ENCODE measurements around the gene ITGA8. TPM values are rescaled to one million over a fixed set of nuclear protein-coding genes. Genes with fewer than 3 reads are reported as not detected.

ITGA8 gene
- total RNA-seq, 1 donor from 2014 or later, result 23.4 TPM

DNA sequence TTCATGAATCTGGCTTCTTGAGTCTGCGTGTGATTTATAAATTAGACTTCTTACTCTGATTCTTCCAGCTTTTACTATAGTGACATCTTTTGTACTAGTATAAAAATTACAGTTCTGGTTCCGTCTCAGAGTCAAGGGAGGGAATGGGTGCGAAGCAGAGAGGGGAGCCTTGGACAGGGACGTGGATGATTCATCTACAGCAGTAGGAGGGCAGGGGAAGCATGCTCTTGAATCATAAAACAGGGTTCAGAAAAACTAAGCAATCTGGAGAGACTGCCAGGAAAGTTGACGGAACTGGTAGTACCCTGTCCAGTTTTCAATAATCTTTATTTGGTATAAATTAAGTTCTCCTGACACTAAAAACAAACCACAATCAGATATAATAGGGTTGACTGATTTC lies 58.1 kb downstream of the ITGA8 start:
- intact Hi-C loops (cut with DNase I), result no loop called here
- no peaks in the 10 kb centered on the region for H3K36me3 ChIP-seq
- no peaks in the 10 kb centered on the region for H3K4me1 ChIP-seq
- no peaks in the 10 kb centered on the region for H3K9me3 ChIP-seq
- TF ChIP-seq, protein P1, sequence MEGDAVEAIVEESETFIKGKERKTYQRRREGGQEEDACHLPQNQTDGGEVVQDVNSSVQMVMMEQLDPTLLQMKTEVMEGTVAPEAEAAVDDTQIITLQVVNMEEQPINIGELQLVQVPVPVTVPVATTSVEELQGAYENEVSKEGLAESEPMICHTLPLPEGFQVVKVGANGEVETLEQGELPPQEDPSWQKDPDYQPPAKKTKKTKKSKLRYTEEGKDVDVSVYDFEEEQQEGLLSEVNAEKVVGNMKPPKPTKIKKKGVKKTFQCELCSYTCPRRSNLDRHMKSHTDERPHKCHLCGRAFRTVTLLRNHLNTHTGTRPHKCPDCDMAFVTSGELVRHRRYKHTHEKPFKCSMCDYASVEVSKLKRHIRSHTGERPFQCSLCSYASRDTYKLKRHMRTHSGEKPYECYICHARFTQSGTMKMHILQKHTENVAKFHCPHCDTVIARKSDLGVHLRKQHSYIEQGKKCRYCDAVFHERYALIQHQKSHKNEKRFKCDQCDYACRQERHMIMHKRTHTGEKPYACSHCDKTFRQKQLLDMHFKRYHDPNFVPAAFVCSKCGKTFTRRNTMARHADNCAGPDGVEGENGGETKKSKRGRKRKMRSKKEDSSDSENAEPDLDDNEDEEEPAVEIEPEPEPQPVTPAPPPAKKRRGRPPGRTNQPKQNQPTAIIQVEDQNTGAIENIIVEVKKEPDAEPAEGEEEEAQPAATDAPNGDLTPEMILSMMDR (IDR thresholded peaks at IDR 0.05), result no peak
- H3K4me3 ChIP-seq, result no peak overlapping the region
- no peak overlapping the region for H3K27ac ChIP-seq
- ATAC-seq (no peak), DNase-seq (no peak)
- no peaks in the 10 kb centered on the region for H3K27me3 ChIP-seq (ENCODE audit: low read depth)

DNA sequence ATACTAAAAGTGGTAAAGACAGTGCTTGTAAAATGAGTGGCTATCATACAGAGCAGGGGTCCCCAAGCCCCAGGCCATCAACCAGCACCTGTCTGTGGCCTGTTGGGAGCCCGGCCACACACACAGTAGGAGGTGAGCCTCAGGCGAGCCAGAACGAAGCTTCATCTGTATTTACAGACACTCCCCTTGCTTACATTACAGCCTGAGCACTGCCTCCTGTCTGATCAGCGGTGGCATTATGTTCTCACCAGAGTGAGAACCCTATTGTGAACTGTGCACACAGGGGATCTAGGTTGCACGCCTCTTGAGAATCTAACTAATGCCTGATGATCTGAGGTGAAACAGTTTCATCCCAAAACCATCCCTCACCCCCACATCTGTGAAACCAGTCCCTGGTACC lies 58.7 kb downstream of the ITGA8 start:
- Histone ChIP-seq H3K27me3 (ENCODE audit: low read depth) (no peaks in the 10 kb centered on the region), H3K4me1 (no peaks in the 10 kb centered on the region), H3K27ac (no peak overlapping the region), H3K36me3 (no peaks in the 10 kb centered on the region), H3K9me3 (no peaks in the 10 kb centered on the region), H3K4me3 (no peak overlapping the region)
- DNase-seq (no peak), ATAC-seq (no peak)
- TF ChIP-seq, protein P1 (IDR thresholded peaks at IDR 0.05), result no peak
- intact Hi-C loops (cut with DNase I), result no loop called here

DNA sequence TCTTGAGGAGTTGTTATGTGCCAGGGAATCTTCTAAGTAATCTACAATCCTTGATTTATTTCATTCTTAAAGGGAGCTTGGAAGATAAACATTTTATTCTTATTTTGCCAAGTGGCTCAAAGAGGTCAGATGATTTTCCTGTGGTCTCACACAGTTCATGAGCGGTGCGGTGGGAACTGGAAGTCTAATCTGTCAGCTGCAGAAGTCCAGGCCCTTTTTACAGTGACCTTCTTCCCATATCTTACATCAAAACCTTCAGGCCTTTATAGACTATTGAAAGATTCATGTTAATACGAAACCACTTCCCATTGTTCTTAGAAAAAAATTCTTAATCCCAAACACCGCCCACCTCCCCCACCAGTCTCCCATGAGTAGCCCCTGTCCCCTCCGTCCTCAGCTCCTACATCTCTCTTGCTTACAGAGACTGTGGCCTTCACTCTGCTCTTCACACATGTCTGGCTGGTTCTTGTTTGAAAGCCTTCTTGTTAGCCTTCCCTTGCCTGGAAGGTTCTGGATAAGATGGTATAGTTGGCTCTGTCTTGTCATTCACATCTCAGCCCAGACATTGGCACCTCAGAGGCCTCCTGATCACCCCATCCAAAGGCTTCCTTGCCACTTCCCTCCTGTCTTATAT lies 61.5 kb downstream of the ITGA8 start:
- H3K27me3 ChIP-seq (ENCODE audit: low read depth), result no peaks in the 10 kb centered on the region
- DNase-seq (no peak), ATAC-seq (no peak)
- no peaks in the 10 kb centered on the region for H3K4me1 ChIP-seq
- no peak overlapping the region for H3K4me3 ChIP-seq
- H3K36me3 ChIP-seq, result no peaks in the 10 kb centered on the region
- H3K27ac ChIP-seq, result no peak overlapping the region
- TF ChIP-seq, protein P1 (IDR thresholded peaks at IDR 0.05), result no peak
- intact Hi-C loops (cut with DNase I), result no loop called here
- H3K9me3 ChIP-seq, result no peaks in the 10 kb centered on the region

DNA sequence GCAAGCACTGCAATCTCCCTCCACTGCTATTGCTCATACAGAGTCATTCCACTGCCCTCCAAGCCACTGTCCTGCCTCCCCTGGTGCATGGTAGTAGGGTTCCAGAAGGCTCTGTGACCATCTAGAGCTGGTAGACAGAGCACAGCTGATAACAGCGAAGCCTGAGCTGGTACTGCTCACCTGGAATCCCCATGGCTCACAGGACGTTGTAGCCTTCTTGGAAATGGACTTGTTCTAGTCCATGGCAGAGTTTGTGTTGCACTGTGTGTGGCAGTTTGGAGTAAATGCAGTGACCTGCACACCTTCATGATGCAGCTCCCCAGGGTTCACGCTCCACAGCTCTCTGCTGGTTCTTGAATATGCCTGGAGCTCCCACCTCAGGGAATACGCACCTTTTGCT lies 67.0 kb downstream of the ITGA8 start:
- intact Hi-C loops (cut with DNase I), result no loop called here
- H3K4me1 ChIP-seq, result no peaks in the 10 kb centered on the region
- no peak overlapping the region for H3K27ac ChIP-seq
- no peaks in the 10 kb centered on the region for H3K9me3 ChIP-seq
- ATAC-seq (no peak), DNase-seq (no peak)
- no peak overlapping the region for H3K4me3 ChIP-seq
- TF ChIP-seq, protein P1 (IDR thresholded peaks at IDR 0.05), result no peak
- no peaks in the 10 kb centered on the region for H3K27me3 ChIP-seq (ENCODE audit: low read depth)
- no peaks in the 10 kb centered on the region for H3K36me3 ChIP-seq

DNA sequence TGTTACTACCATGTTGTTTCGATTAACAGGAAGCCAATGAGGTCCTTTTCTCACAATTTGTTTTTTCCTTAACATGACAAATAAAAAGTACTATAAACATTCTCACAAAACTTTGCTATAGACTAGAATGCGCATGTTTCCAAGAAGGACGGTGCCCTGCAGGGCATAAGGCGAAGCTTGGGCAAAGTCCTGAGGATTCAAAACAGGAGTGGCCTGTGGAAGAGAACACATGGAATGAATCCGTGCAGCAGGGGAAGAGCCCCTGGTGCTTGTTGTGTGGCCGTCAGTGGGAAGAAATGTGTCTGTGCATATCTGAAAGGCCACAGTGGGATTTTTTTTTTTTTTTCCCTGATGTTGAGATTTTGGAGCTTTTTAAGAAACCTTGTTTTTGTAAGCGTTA lies 67.6 kb downstream of the ITGA8 start:
- TF ChIP-seq, protein P1 (IDR thresholded peaks at IDR 0.05), result no peak
- no peak for DNase-seq
- ATAC-seq, result no peak
- Histone ChIP-seq H3K4me3 (no peak overlapping the region), H3K4me1 (no peaks in the 10 kb centered on the region), H3K27me3 (ENCODE audit: low read depth) (no peaks in the 10 kb centered on the region), H3K9me3 (no peaks in the 10 kb centered on the region), H3K27ac (no peak overlapping the region), H3K36me3 (no peaks in the 10 kb centered on the region)
- intact Hi-C loops (cut with DNase I), result no loop called here

Measured in lower lobe of right lung (tissue), 2 donors.